SK-N-SH treated with all-trans-retinoic acid at 6 μM for 48 hours (cell line): ENCODE data around the gene RABGAP1L.

ENCODE experiments used
- CSRNP3 ChIP-seq: fragments of 250-450 bp; sonication (Bioruptor Pico); IDR thresholded peaks from 2 replicates; pipeline ENCODE4 v1.5.1; 2021; ENCODE audit warnings: mild to moderate bottlenecking, moderate library complexity
- ESRRG ChIP-seq: fragments of 250-450 bp; sonication (Bioruptor Pico); IDR thresholded peaks from 2 replicates; pipeline ENCODE4 v1.6.1; 2021; ENCODE audit warnings: mild to moderate bottlenecking
- OSR1 ChIP-seq: fragments of 250-450 bp; sonication (Bioruptor Pico); IDR thresholded peaks from 2 replicates; pipeline ENCODE4 v1.8.0; 2022; ENCODE audit warnings: moderate library complexity, mild to moderate bottlenecking, inconsistent platforms
- POU6F1 ChIP-seq: fragments of 250-450 bp; sonication (Bioruptor Pico); IDR thresholded peaks from 2 replicates; pipeline ENCODE4 v1.8.0; 2021; ENCODE audit warnings: low read depth, mild to moderate bottlenecking, moderate library complexity, borderline replicate concordance
- TCF4 ChIP-seq: fragments of 250-450 bp; sonication (Bioruptor Pico); IDR thresholded peaks from 2 replicates; pipeline ENCODE4 v1.8.0; 2021; ENCODE audit warnings: mild to moderate bottlenecking, moderate library complexity, borderline replicate concordance
- ZC3H10 ChIP-seq: fragments of 250-450 bp; sonication (Bioruptor Pico); IDR thresholded peaks from 2 replicates; pipeline ENCODE4 v1.5.1; 2021; ENCODE audit warnings: mild to moderate bottlenecking, moderate library complexity
- ZFP3 ChIP-seq: fragments of 250-450 bp; sonication (Bioruptor Pico); IDR thresholded peaks from 2 replicates; pipeline ENCODE4 v1.5.0; 2020; ENCODE audit warnings: mild to moderate bottlenecking, moderate library complexity
- ZNF565 ChIP-seq: fragments of 450-650 bp; formaldehyde crosslinking; conservative IDR thresholded peaks from 2 replicates; pipeline ENCODE4 v1.5.0; 2020; ENCODE audit warnings: low read depth, mild to moderate bottlenecking, moderate library complexity
- ZNF70 ChIP-seq: fragments of 450-650 bp; formaldehyde crosslinking; IDR thresholded peaks from 2 replicates; pipeline ENCODE4 v1.5.0; 2020; ENCODE audit warnings: mild to moderate bottlenecking, moderate library complexity
- ZNF8 ChIP-seq: fragments of 450-650 bp; formaldehyde crosslinking; IDR thresholded peaks from 2 replicates; pipeline ENCODE4 v1.5.0; 2020; ENCODE audit warnings: mild to moderate bottlenecking, moderate library complexity
- TF ChIP-seq, protein P1 (sequence below): fragments of 250-450 bp; sonication (Bioruptor Pico); IDR thresholded peaks from 2 replicates; pipeline ENCODE4 v1.8.0; 2020; ENCODE audit warnings: mild to moderate bottlenecking, moderate library complexity, borderline replicate concordance
- TF ChIP-seq, protein P2 (sequence below): fragments of 250-450 bp; sonication (Bioruptor Pico); IDR thresholded peaks from 2 replicates; pipeline ENCODE4 v1.5.1; 2020; ENCODE audit warnings: low read depth, mild to moderate bottlenecking, moderate library complexity

DNA sequence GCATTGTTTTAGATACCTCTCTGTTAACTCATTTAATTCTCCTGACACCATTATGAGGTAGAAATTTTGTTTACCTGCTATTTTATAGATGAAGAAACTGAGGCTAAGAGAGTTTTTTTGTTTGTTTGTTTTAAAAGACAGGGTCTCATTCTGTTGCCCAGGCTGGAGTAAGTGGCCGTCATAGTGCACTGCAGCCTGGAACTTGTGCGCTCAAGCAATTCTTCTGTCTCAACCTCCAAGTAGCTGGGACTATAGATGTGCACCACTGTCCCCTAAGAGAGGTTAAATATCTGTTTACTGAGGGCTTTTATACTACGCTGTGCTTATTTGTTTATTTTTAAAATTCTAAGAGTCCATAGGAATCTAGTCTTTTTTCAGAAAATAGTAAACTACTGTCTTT lies 796.8 kb downstream of the RABGAP1L start:
- TF ChIP-seq ZNF565, result no peak
- no peak for TF ChIP-seq ESRRG
- TF ChIP-seq TCF4 (CRISPR knock-in tag), result no peak
- TF ChIP-seq CSRNP3 (CRISPR knock-in tag), result no peak
- TF ChIP-seq, protein P1, sequence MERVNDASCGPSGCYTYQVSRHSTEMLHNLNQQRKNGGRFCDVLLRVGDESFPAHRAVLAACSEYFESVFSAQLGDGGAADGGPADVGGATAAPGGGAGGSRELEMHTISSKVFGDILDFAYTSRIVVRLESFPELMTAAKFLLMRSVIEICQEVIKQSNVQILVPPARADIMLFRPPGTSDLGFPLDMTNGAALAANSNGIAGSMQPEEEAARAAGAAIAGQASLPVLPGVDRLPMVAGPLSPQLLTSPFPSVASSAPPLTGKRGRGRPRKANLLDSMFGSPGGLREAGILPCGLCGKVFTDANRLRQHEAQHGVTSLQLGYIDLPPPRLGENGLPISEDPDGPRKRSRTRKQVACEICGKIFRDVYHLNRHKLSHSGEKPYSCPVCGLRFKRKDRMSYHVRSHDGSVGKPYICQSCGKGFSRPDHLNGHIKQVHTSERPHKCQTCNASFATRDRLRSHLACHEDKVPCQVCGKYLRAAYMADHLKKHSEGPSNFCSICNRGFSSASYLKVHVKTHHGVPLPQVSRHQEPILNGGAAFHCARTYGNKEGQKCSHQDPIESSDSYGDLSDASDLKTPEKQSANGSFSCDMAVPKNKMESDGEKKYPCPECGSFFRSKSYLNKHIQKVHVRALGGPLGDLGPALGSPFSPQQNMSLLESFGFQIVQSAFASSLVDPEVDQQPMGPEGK, result no peak
- no peak for TF ChIP-seq ZNF70 (CRISPR knock-in tag)
- no peak for TF ChIP-seq ZNF8
- TF ChIP-seq, protein P2, sequence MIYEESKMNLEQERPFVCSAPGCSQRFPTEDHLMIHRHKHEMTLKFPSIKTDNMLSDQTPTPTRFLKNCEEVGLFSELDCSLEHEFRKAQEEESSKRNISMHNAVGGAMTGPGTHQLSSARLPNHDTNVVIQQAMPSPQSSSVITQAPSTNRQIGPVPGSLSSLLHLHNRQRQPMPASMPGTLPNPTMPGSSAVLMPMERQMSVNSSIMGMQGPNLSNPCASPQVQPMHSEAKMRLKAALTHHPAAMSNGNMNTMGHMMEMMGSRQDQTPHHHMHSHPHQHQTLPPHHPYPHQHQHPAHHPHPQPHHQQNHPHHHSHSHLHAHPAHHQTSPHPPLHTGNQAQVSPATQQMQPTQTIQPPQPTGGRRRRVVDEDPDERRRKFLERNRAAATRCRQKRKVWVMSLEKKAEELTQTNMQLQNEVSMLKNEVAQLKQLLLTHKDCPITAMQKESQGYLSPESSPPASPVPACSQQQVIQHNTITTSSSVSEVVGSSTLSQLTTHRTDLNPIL (CRISPR knock-in tag), result no peak
- no peak for TF ChIP-seq POU6F1 (CRISPR knock-in tag)
- no peak for TF ChIP-seq ZC3H10 (CRISPR knock-in tag)
- TF ChIP-seq OSR1 (CRISPR knock-in tag), result no peak
- TF ChIP-seq ZFP3 (CRISPR knock-in tag), result no peak
